ENCODE measurements around the gene GPR37L1. TPM values are rescaled to one million over a fixed set of nuclear protein-coding genes. Genes with fewer than 3 reads are reported as not detected.

GPR37L1 gene
- total and polyA plus RNA-seq, 2 of the 4 experiments (the other 2 are of a cell fraction), result 0.02 TPM; not detected in 1

- no peak for TF ChIP-seq BHLHE40 (IDR thresholded peaks at IDR 0.05; ENCODE audit: low read depth, low read length)
These were observed 20.5 kb downstream of the GPR37L1 start (continued) for GRCh38 chr1:202143011-202143767.

GRCh38 chr1:202143768-202144401, 21.2 kb downstream of the GPR37L1 start:
- Histone ChIP-seq H3K79me1 (ENCODE audit: low read depth in 1 of 2, low read length in 2 of 2) (peaks cover 27 to 52% of the 10 kb centered on the region in 2 experiments), H3K23ac (ENCODE audit: low read depth, low read length) (peak overlapping the region; percentile 65; the same call in 1 of the 2 replicates), H2BK5ac (ENCODE audit: low read depth, low read length, poor library complexity, severe bottlenecking) (peak overlapping the region; percentile 54), H3K9ac (ENCODE audit: low read depth, low read length) (peak overlapping the region; percentile 99), H3K56ac (ENCODE audit: extremely low read depth, insufficient read depth, low read length) (peak overlapping the region; percentile 54), H4K5ac (ENCODE audit: low read depth, low read length) (peak overlapping the region; percentile 49), H3K9me3 (ENCODE audit: control insufficient read depth, insufficient read depth, low read length) (no peaks in the 10 kb centered on the region), H4K20me1 (ENCODE audit: insufficient read depth, low read length) (peaks cover 45% of the 10 kb centered on the region), H3K4ac (ENCODE audit: low read depth, low read length) (peak overlapping the region; percentile 82), H3K18ac (ENCODE audit: low read depth, low read length) (peak overlapping the region; percentile 44; the same call in 1 of the 2 replicates), H3K4me3 (ENCODE audit: insufficient read depth, low read depth, low read length) (peak overlapping the region; percentile 99), H3K27me3 (ENCODE audit: control insufficient read depth, insufficient read depth, low read length) (peaks cover 6% of the 10 kb centered on the region; the same call in 1 of the 2 replicates), H3K4me2 (ENCODE audit: low read depth, low read length) (peak overlapping the region; percentile 98), H2BK120ac (ENCODE audit: low read depth, low read length) (no peak overlapping the region; the same call in 1 of the 2 replicates), H3K36me3 (ENCODE audit: control insufficient read depth, insufficient read depth, low read length) (peaks cover 2% of the 10 kb centered on the region; the same call in 1 of the 2 replicates), H3K27ac (ENCODE audit: insufficient read depth, low read length) (peak overlapping the region; percentile 92), H2AFZ (replicated peaks; ENCODE audit: low read length, poor library complexity) (peak overlapping the region; percentile 98), H4K91ac (ENCODE audit: insufficient read depth, low read depth, low read length) (peak overlapping the region; percentile 51; the same call in 1 of the 2 replicates), H2AK5ac (ENCODE audit: low read depth, low read length) (peak overlapping the region; percentile 38), H2BK20ac (ENCODE audit: low read depth, low read length) (no peak overlapping the region), H4K8ac (ENCODE audit: low read depth in 2 of 2, low read length in 2 of 2) (peak overlapping the region; percentile 84 to 87), H3K4me1 (ENCODE audit: control insufficient read depth, insufficient read depth, low read length) (peaks cover 4% of the 10 kb centered on the region), H3K14ac (replicated peaks; ENCODE audit: low read depth, low read length) (peak overlapping the region; percentile 69), H2AK9ac (replicated peaks; ENCODE audit: low read depth, low read length, poor library complexity) (peak overlapping the region; percentile 100), H2BK15ac (ENCODE audit: low read depth, low read length) (no peak overlapping the region), H3K9me1 (ENCODE audit: insufficient read depth, low read length) (peaks cover 10% of the 10 kb centered on the region; the same call in 1 of the 2 replicates)
- 0% methylated on average over 35 of the region's 58 CpGs; no CpG with 5 or more reads in 1 of the 2 experiments for WGBS, 2 experiments (ENCODE audit: extremely low coverage in 2 of 2, insufficient read length in 1 of 2)
- DNase-seq, result no peak
- BruUV-seq (replicated peaks), result no TSS peak
- TF ChIP-seq CTCF (conservative IDR thresholded peaks at IDR 0.05; ENCODE audit: low read depth, low read length), result no peak
- 0 out of 2 replicates have a peak, but pooled peaks have one; percentile 3 for TF ChIP-seq BHLHE40 (IDR thresholded peaks at IDR 0.05; ENCODE audit: low read depth, low read length)
- ChIA-PET CTCF (no interaction called here), POLR2A (ENCODE audit: unreplicated experiment) (no interaction called here)
- intact Hi-C loops (cut with micrococcal nuclease) (no loop called here), dilution Hi-C loops (cut with HindIII; ENCODE audit: low sequenced_read_pairs, unreplicated experiment) (no loop called here), in situ Hi-C loops (cut with MboI; ENCODE audit: low sequenced_read_pairs) (loop anchor here (25.0 kb wide), 1 partner anchor 607 kb away; the partner anchor contains the start of gene NAV1)
- ATAC-seq (ENCODE audit: low read depth), result peak; percentile 66

All from IMR-90 (cell line).